Activated T-helper 2 cell treated with anti-CD3 and anti-CD28 coated beads, Interferon-gamma antibody, Interleukin-2, Interleukin-4, amounts not matched to agents 10 μg/mL and 5 μg/mL and 100 μg/mL, durations not matched to agents 14 hours and 24 hours and 36 hours (primary cell): ENCODE measurements around the gene HAX1. TPM values are rescaled to one million over a fixed set of nuclear protein-coding genes. Genes with fewer than 3 reads are reported as not detected.
A peak's percentile ranks its signal among the peaks of the same experiment; 100 is the strongest.
"Not testable (repeated sequence)": the region's sequence is repeated elsewhere in the genome, so short reads cannot be mapped to it uniquely, and the experiment has no call there.

ENCODE experiments used
- DNase-seq: peaks from one replicate; pipeline ENCODE4 v3.0.0; 2021; ENCODE audit warnings: low spot score
- H3K27ac Mint-ChIP-seq: one replicate; pipeline ENCODE4 v1.8.0; 2021; ENCODE audit warnings: mixed read lengths
- H3K27me3 Mint-ChIP-seq: one replicate; pipeline ENCODE4 v1.8.0; 2021; ENCODE audit warnings: low read depth, mixed read lengths
- H3K36me3 Mint-ChIP-seq: one replicate; pipeline ENCODE4 v1.8.0; 2021; ENCODE audit warnings: low read depth, mixed read lengths
- H3K4me1 Mint-ChIP-seq: one replicate; pipeline ENCODE4 v1.8.0; 2021; ENCODE audit warnings: low read depth, mixed read lengths
- H3K4me3 Mint-ChIP-seq: one replicate; pipeline ENCODE4 v1.8.0; 2021; ENCODE audit warnings: low read depth, mild to moderate bottlenecking, moderate library complexity, mixed read lengths
- H3K9me3 Mint-ChIP-seq: one replicate; pipeline ENCODE4 v1.8.0; 2021; ENCODE audit warnings: mixed read lengths
- intact Hi-C: fragments of 100-400 bp; cut with micrococcal nuclease; formaldehyde crosslinking; loops from one replicate; pipeline ENCODE4 v1.15.1; 2023
- total RNA-seq: library from RNA; stranded (reverse); gene quantifications from 2 replicates; pipeline ENCODE4 v1.2.3, GENCODE V29; 2022

Gene HAX1
- total RNA-seq, 1 donor from 2014 or later, result 112 TPM

DNA sequence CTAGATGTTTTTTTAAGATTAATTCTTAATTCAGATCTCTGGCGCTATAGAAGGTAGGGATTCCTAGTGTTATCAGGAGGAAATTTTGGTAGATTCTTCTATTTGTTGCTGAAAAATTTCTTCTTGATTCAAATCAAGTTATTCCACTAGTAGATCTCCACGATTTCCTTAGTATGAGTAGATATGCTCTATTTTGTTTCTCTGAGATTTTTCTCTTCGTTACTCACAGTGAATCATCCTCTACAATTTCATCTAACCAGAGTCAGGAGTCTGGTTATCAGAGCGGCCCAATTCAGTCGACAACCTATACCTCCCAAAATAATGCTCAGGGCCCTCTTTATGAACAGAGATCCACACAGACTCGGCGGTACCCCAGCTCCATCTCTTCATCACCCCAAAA lies 18.8 kb upstream of the HAX1 start:
- Mint-ChIP-seq H3K4me3 (no peak overlapping the region), H3K4me1 (no peaks in the 10 kb centered on the region), H3K27me3 (no peaks in the 10 kb centered on the region), H3K27ac (no peak overlapping the region), H3K9me3 (no peaks in the 10 kb centered on the region), H3K36me3 (peaks cover 82% of the 10 kb centered on the region)
- DNase-seq, result no peak
- intact Hi-C loops, result no loop called here

GRCh38 chr1:154256686-154257085 lies 15.7 kb upstream of the HAX1 start:
- peak overlapping the region; percentile 4 for H3K27ac Mint-ChIP-seq
- intact Hi-C loops, result no loop called here
- H3K4me3 Mint-ChIP-seq, result no peak overlapping the region

GRCh38 chr1:154258784-154259183 lies 13.6 kb upstream of the HAX1 start:
- H3K4me3 Mint-ChIP-seq, result no peak overlapping the region
- no peak for DNase-seq
- no peaks in the 10 kb centered on the region for H3K27me3 Mint-ChIP-seq
- peaks cover 94% of the 10 kb centered on the region for H3K36me3 Mint-ChIP-seq
- peaks cover 6% of the 10 kb centered on the region for H3K4me1 Mint-ChIP-seq
- H3K27ac Mint-ChIP-seq, result no peak overlapping the region
- H3K9me3 Mint-ChIP-seq, result no peaks in the 10 kb centered on the region
- intact Hi-C loops, result no loop called here

More at GRCh38 chr1:154256686-154257085, 15.7 kb upstream of the HAX1 start:
- Mint-ChIP-seq H3K9me3 (no peaks in the 10 kb centered on the region), H3K4me1 (no peaks in the 10 kb centered on the region), H3K27me3 (no peaks in the 10 kb centered on the region), H3K36me3 (peaks cover 80% of the 10 kb centered on the region)
- no peak for DNase-seq

GRCh38 chr1:154260127-154260526 lies 12.3 kb upstream of the HAX1 start:
- H3K4me3 Mint-ChIP-seq, result no peak overlapping the region
- DNase-seq, result no peak
- H3K4me1 Mint-ChIP-seq, result peaks cover 18% of the 10 kb centered on the region
- no peak overlapping the region for H3K27ac Mint-ChIP-seq
- H3K9me3 Mint-ChIP-seq, result no peaks in the 10 kb centered on the region
- intact Hi-C loops, result no loop called here
- no peaks in the 10 kb centered on the region for H3K27me3 Mint-ChIP-seq
- peaks cover 90% of the 10 kb centered on the region for H3K36me3 Mint-ChIP-seq

DNA sequence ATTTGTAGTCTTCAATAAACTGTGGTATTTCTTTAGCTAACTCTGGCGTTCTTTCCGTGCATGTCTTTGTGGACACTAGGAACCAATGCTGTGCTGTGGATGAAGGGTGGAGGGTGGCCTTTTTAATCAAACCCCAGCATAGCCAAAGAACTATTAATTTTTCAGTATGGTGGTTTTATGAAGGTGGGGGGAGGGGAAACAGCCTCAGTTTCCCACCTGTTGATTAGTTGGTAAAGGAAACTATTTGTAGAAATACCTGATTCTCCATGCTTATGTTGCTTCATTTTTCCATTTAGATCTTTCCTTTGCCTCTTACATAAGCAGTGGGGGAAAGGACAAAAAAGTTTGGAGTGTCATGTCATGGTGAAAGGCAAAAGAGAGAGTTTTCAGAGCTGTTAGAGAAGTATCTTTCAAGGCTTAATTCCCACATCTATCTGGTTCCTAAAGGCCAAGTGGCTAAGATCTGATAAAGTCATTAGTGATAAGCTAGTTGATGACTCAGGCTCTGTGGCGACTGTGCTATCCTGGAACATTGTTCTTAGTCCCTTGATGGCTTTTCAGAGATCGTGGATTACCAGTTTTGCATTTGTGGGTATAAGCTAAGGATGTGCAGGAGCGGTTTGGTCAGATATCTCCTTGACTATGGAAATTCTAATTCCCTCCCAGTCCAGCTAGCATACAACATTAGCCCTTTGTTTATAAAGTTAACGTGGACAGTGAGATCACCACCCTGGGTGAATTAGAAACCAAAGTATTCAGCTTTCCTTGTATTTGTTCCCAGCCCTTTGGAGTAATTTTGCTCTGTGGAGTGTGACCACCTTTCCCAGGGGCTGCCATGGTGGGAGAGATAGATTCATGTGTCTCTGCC lies 8.7 kb upstream of the HAX1 start:
- Mint-ChIP-seq H3K4me1 (peaks cover 26% of the 10 kb centered on the region), H3K9me3 (no peaks in the 10 kb centered on the region), H3K36me3 (peaks cover 72% of the 10 kb centered on the region), H3K27ac (peak overlapping the region; percentile 60), H3K4me3 (no peak overlapping the region), H3K27me3 (no peaks in the 10 kb centered on the region)
- intact Hi-C loops, result no loop called here
- no peak for DNase-seq

DNA sequence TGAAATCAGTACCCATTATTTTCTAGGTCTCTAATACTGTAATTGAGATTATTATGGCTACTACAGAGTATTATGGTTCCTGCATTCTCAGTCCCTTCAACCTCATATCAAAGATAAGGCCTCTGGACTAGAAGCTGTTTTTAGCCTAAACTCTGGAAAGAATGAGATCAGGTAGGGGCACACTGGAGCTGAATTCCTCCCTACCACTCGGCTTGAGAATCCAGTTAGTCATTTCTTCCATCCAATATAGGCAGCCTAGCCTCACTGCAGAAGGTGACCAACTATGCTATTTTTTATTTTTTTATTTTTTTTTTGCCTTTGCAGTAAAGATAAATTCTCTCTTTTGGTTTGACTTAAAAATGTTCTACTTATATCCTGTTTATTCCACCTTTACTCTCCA lies 8.0 kb upstream of the HAX1 start:
- intact Hi-C loops, result no loop called here
- Mint-ChIP-seq H3K4me1 (peaks cover 26% of the 10 kb centered on the region), H3K4me3 (no peak overlapping the region), H3K27me3 (no peaks in the 10 kb centered on the region), H3K9me3 (no peaks in the 10 kb centered on the region), H3K36me3 (peaks cover 77% of the 10 kb centered on the region), H3K27ac (peak overlapping the region; percentile 70)
- no peak for DNase-seq

DNA sequence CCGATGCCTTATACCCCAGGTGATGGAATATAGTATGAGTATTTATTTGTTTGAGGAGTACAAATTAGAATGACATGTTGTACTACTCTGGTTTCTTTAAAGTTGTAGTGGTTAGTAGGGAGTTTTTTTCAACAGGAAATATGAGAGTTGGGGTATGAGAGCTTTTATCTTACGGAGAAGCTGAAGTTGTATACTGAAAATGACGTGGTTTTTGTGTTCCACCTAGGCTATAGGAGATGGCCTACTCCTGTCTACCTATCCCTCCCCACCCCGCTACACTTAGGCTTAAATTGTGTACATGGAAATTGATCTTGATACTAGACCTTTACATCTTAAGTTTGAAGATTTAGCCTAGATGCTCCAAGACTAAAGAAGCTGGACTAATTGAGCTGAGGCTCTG lies 6.8 kb upstream of the HAX1 start:
- H3K36me3 Mint-ChIP-seq, result peaks cover 73% of the 10 kb centered on the region
- no peak for DNase-seq
- H3K4me3 Mint-ChIP-seq, result no peak overlapping the region
- no peaks in the 10 kb centered on the region for H3K27me3 Mint-ChIP-seq
- H3K27ac Mint-ChIP-seq, result peak overlapping the region; percentile 78
- no peaks in the 10 kb centered on the region for H3K9me3 Mint-ChIP-seq
- intact Hi-C loops, result no loop called here
- peaks cover 28% of the 10 kb centered on the region for H3K4me1 Mint-ChIP-seq

- Mint-ChIP-seq H3K4me3 (peak overlapping the region; percentile 54), H3K27ac (peak overlapping the region; percentile 94), H3K36me3 (peaks cover 63% of the 10 kb centered on the region), H3K27me3 (no peaks in the 10 kb centered on the region), H3K9me3 (no peaks in the 10 kb centered on the region), H3K4me1 (peaks cover 29% of the 10 kb centered on the region)
- DNase-seq, result no peak
- intact Hi-C loops, result loop anchor here (5.0 kb wide), 2 partner anchors 206 to 599 kb away; partner anchors contain the start of gene ILF2
Observed at GRCh38 chr1:154270833-154271232, 1.6 kb upstream of the HAX1 start.

DNA sequence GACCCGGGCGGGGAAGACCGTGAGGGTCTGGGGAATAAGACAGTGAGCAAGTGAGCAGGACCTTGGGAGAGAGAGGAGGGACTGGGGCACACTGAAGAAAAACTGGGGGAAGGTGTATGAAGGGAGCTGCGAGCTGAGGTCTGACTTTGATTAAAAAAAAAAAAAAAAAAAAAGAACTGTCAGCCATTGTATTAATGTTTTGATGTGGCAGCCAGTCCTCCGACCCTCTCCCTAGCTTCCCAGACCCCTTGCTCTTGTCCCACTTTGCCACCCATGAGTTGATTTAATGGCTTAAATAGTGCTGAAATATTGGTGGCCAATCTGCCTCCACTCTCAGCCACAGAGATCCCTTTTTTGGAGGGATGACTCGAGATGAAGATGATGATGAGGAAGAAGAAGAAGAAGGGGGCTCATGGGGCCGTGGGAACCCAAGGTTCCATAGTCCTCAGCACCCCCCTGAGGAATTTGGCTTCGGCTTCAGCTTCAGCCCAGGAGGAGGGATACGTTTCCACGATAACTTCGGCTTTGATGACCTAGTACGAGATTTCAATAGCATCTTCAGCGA lies 652 bp downstream of the HAX1 start:
- Mint-ChIP-seq H3K9me3 (no peaks in the 10 kb centered on the region), H3K4me1 (peaks cover 28% of the 10 kb centered on the region), H3K36me3 (peaks cover 56% of the 10 kb centered on the region), H3K4me3 (peak overlapping the region; percentile 96), H3K27me3 (no peaks in the 10 kb centered on the region), H3K27ac (peak overlapping the region; percentile 94)
- DNase-seq, result no peak
- intact Hi-C loops, result loop anchor here (1.0 to 5.0 kb wide), 9 partner anchors 52 to 601 kb away; partner anchors contain the start of genes ATP8B2, ILF2, RPS27 and UBAP2L

DNA sequence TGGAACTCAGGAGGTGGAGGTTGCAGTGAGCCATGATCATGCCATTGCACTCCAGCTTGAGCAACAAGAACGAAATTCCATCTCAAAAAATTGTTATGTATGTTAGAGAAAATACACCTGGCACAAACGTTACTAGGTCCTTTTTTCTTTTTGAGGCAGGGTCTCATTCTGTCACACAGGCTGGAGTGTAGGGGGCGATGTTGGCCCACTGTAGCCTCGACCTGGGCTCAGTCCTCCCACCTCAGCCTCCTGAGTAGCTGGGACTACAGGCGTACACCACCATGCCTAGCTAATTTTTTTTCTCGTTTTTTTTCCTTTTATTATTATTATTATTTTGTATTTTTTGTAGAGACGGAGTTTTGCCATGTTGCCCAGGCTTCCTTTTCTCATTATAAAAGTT lies 4.4 kb downstream of the HAX1 start:
- H3K36me3 Mint-ChIP-seq, result peaks cover 34% of the 10 kb centered on the region

DNA sequence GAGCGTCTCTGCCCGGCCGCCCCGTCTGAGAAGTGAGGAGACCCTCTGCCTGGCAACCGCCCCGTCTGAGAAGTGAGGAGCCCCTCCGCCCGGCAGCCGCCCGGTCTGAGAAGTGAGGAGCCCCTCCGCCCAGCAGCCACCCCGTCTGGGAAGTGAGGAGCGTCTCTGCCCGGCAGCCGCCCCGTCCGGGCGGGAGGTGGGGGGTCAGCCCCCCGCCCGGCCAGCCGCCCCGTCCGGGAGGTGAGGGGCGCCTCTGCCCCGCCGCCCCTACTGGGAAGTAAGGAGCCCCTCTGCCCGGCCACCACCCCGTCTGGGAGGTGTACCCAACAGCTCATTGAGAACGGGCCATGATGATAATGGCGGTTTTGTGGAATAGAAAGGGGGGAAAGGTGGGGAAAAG lies 15.2 kb downstream of the HAX1 start:
- intact Hi-C loops, H3K9me3 Mint-ChIP-seq, H3K4me3 Mint-ChIP-seq, H3K4me1 Mint-ChIP-seq, H3K27ac Mint-ChIP-seq, H3K36me3 Mint-ChIP-seq, DNase-seq: not testable (repeated sequence)
- H3K27me3 Mint-ChIP-seq, result peaks cover 17% of the 10 kb centered on the region

More for the DNA sequence above, 4.4 kb downstream of the HAX1 start:
- Mint-ChIP-seq H3K27ac (no peak overlapping the region), H3K9me3 (no peaks in the 10 kb centered on the region), H3K4me1 (peaks cover 15% of the 10 kb centered on the region), H3K4me3 (no peak overlapping the region), H3K27me3 (no peaks in the 10 kb centered on the region)
- DNase-seq, result no peak
- intact Hi-C loops, result loop anchor here (2.0 kb wide), 1 partner anchor 58 kb away; no protein-coding TSS in a partner anchor

DNA sequence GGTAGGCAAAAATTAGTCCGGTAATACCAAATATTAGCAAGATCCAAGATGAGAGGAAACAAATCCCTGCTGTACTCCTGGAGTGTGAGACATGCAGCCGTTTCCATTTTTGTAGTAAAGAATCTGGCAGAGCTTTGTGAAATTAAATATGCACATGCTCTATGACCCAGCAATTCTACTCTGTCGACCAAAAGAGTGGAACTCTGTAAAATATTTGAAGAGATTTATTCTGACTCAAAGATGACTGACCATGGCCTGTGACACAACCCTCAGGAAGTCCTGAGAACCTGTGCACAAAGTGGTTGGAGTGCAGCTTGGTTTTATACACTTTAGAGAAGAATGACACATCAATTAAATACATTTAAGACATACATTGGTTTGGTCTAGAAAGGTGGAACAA lies 16.2 kb downstream of the HAX1 start:
- peaks cover 6% of the 10 kb centered on the region for H3K9me3 Mint-ChIP-seq
- H3K4me3 Mint-ChIP-seq, result no peak overlapping the region
- peaks cover 15% of the 10 kb centered on the region for H3K27me3 Mint-ChIP-seq
- intact Hi-C loops, result no loop called here
- H3K36me3 Mint-ChIP-seq, result no peaks in the 10 kb centered on the region
- DNase-seq, result no peak
- no peak overlapping the region for H3K27ac Mint-ChIP-seq
- no peaks in the 10 kb centered on the region for H3K4me1 Mint-ChIP-seq

DNA sequence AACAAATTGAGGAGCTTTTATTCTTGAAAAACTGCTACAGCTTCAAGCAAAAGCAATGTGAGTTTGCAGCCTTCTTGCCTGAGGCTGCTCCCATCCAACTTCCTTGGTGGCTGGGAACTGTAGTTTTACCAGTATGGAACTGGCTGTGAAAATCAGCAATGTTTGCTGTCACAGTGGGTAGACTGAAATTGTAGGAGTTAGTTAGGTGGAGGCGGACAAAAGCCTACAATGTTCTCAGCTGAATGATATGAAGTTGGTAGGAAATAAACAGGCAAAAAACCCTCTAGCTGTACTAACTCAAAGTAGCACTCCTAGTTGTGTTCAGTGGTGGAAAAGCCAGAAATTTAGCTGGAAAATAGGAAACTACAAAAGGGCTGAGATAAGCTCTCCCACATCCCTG lies 18.5 kb downstream of the HAX1 start:
- no peak overlapping the region for H3K27ac Mint-ChIP-seq
- no peak for DNase-seq
- peaks cover 15% of the 10 kb centered on the region for H3K27me3 Mint-ChIP-seq
- peaks cover 4% of the 10 kb centered on the region for H3K36me3 Mint-ChIP-seq
- no peaks in the 10 kb centered on the region for H3K4me1 Mint-ChIP-seq
- peaks cover 23% of the 10 kb centered on the region for H3K9me3 Mint-ChIP-seq
- no peak overlapping the region for H3K4me3 Mint-ChIP-seq
- intact Hi-C loops, result no loop called here
